EH (cell line): ENCODE results near the gene C11orf65.

Experiments used
- DNase-seq: peaks from one replicate; pipeline ENCODE4 v3.0.0-alpha.2; 2015; ENCODE audit warnings: low read depth

C11orf65 gene

GRCh38 chr11:108369064-108369463, 98.3 kb downstream of the C11orf65 start:
- no peak for DNase-seq

DNA sequence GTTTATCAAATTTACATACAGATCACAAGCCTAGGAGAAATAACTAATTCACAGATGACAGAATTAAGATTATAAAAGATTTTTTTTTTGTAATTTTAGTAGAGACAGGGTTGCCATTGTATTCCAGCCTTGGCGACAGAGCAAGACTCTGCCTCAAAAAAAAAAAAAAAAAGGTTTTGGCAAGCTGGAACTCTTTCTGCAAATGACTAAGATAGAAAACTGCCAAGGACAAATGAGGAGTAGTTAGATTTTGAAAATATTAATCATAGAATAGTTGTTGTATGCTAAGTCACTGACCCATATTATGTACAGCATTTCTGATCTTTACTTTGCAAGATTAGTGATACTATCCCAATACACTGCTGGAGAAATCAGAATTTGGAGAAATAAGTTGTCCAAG, 99.2 kb downstream of the C11orf65 start:
- DNase-seq, result no peak

- peak; percentile 68 for DNase-seq
Observed at GRCh38 chr11:108364159-108364558, 103.2 kb downstream of the C11orf65 start.

DNA sequence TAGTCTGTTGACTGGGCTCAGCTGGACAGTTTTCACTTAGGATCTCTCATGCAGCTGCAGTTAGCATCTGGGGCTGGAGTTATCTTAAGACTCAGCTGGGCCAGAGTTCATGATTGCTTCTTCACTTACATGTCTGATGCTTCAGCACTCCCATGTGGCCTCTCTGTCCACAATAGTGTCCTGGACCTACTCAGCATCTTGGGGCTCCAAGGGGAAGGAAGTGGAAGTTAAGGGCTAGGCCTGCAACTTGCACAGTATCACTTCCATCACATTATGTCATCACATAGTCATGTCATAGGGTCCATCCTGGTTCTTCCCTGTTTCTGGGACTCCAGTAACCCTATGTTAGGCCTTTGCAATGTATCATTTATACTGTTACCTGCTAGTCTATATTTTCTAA, 115.9 kb downstream of the C11orf65 start:
- DNase-seq, result peak; percentile 6

GRCh38 chr11:108346451-108346850, 120.9 kb downstream of the C11orf65 start:
- DNase-seq, result no peak

DNA sequence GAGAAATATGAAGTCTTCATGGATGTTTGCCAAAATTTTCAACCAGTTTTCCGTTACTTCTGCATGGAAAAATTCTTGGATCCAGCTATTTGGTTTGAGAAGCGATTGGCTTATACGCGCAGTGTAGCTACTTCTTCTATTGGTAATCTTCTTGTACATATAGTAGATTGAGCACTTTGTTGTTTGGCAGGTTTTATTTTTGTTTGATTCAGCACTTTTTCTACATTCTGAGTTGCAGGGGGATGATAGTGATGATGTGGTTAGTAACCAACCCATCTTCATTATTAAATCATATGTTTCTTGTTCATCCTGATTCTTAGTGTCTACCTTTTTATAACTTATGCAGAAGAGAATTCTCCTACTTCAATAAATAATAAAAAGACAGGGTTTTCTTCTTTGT, 121.6 kb downstream of the C11orf65 start:
- no peak for DNase-seq

DNA sequence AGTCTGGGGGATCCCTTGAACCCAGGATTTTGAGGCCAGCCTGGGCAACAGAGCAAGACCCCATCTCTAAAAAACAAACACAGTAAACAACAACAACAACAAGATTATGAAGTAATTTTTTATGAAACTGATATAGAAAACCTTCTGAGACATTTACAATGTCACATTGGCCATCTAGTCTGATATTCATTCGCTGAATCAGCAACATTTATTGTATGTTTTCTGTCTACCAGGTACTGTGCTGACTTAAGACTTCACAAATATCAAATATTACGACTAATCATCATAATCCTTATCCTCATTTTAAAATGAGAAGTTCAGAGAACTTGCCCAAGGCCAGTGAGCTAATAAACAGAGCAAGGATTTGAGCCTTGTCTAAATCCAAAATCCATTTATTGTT, 123.6 kb downstream of the C11orf65 start:
- no peak for DNase-seq

GRCh38 chr11:108341654-108342053, 125.7 kb downstream of the C11orf65 start:
- DNase-seq, result no peak

DNA sequence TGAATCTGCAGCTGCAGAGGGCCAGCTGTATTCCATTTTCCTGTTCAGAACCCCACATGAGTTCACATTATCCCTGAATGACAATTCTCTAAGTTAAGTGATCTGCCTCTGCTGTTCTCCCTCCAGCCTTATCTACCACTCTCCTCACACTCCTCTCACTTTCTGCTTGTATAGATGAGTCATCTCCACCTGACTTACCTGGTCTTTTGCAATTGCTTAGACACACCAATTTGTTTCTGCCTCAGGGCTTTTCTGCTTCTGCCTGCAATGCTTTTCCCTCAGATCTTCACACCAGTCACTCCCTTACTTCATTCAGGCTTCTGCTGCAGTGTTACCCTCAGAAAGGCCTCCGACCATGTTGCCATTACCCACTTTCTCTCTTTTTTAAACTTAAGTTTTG, 126.4 kb downstream of the C11orf65 start:
- DNase-seq, result no peak

DNA sequence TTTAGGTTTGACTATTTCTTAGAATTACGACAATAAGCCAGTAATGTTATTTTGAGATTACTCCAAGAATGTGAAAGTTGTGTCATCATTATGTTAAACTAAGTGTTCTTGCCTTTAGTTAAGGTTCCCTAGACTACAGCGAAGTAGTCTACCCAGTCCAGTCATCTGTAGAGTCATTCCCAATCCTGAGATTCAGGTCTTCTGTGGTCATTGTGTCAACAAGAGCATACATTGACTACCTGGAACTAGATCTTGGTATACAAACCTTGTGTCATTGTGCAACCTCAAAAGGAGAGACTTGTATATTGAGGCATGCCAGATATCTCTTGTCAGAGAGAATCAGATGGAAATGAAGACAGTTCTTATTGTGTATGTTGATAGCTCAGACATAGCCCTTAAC, 128.6 kb downstream of the C11orf65 start:
- no peak for DNase-seq

- DNase-seq, result no peak
Observed at GRCh38 chr11:108333403-108333899, 133.9 kb downstream of the C11orf65 start.
